ENCODE results near the gene DPH2. TPM values are rescaled to one million over a fixed set of nuclear protein-coding genes. Genes with fewer than 3 reads are reported as not detected.

Gene DPH2
- total RNA-seq, 4 donors from 2014 or later: 5.1 to 18.5 (median 12.3) TPM

- Histone ChIP-seq H3K27ac (no peak overlapping the region), H3K9me3 (no peaks in the 10 kb centered on the region), H3K36me3 (no peaks in the 10 kb centered on the region), H3K4me3 (no peak overlapping the region), H3K4me1 (no peaks in the 10 kb centered on the region), H3K27me3 (no peaks in the 10 kb centered on the region)
- TF ChIP-seq POLR2A (IDR thresholded peaks at IDR 0.05) (no peak), CTCF (IDR thresholded peaks at IDR 0.05) (no peak)
- intact Hi-C loops (cut with DNase I; ENCODE audit: low total_unique reads): no loop called here
- DNase-seq: no peak
Measured at GRCh38 chr1:43960798-43961197, 9.0 kb upstream of the DPH2 start.

GRCh38 chr1:43961692-43962091, 8.1 kb upstream of the DPH2 start:
- no peaks in the 10 kb centered on the region for H3K36me3 ChIP-seq

GRCh38 chr1:43962324-43962723, 7.5 kb upstream of the DPH2 start:
- Histone ChIP-seq H3K27ac (no peak overlapping the region), H3K27me3 (no peaks in the 10 kb centered on the region), H3K9me3 (no peaks in the 10 kb centered on the region), H3K36me3 (no peaks in the 10 kb centered on the region), H3K4me3 (no peak overlapping the region), H3K4me1 (no peaks in the 10 kb centered on the region)
- intact Hi-C loops (cut with DNase I; ENCODE audit: low total_unique reads): no loop called here
- DNase-seq: no peak
- TF ChIP-seq POLR2A (IDR thresholded peaks at IDR 0.05) (no peak), CTCF (IDR thresholded peaks at IDR 0.05) (no peak)

More at GRCh38 chr1:43961692-43962091, 8.1 kb upstream of the DPH2 start:
- no peak for DNase-seq
- Histone ChIP-seq H3K4me3 (no peak overlapping the region), H3K27me3 (no peaks in the 10 kb centered on the region), H3K9me3 (no peaks in the 10 kb centered on the region), H3K4me1 (no peaks in the 10 kb centered on the region), H3K27ac (no peak overlapping the region)
- TF ChIP-seq POLR2A (IDR thresholded peaks at IDR 0.05) (no peak), CTCF (IDR thresholded peaks at IDR 0.05) (no peak)
- intact Hi-C loops (cut with DNase I; ENCODE audit: low total_unique reads): no loop called here

- no peaks in the 10 kb centered on the region for H3K9me3 ChIP-seq
- no peak overlapping the region for H3K4me3 ChIP-seq
- no peak for DNase-seq
- H3K36me3 ChIP-seq: no peaks in the 10 kb centered on the region
- no peak overlapping the region for H3K27ac ChIP-seq
- intact Hi-C loops (cut with DNase I; ENCODE audit: low total_unique reads): no loop called here
- no peaks in the 10 kb centered on the region for H3K27me3 ChIP-seq
- TF ChIP-seq CTCF (IDR thresholded peaks at IDR 0.05) (no peak), POLR2A (IDR thresholded peaks at IDR 0.05) (no peak)
- H3K4me1 ChIP-seq: no peaks in the 10 kb centered on the region
Measured at GRCh38 chr1:43963006-43963405, 6.8 kb upstream of the DPH2 start.

GRCh38 chr1:43963890-43964289, 5.9 kb upstream of the DPH2 start:
- no peaks in the 10 kb centered on the region for H3K27me3 ChIP-seq
- H3K27ac ChIP-seq: no peak overlapping the region
- H3K4me1 ChIP-seq: no peaks in the 10 kb centered on the region
- H3K9me3 ChIP-seq: no peaks in the 10 kb centered on the region
- intact Hi-C loops (cut with DNase I; ENCODE audit: low total_unique reads): no loop called here
- TF ChIP-seq POLR2A (IDR thresholded peaks at IDR 0.05): no peak
- no peak for TF ChIP-seq CTCF (IDR thresholded peaks at IDR 0.05)
- no peak for DNase-seq
- no peak overlapping the region for H3K4me3 ChIP-seq
- H3K36me3 ChIP-seq: no peaks in the 10 kb centered on the region

All from uterus (tissue), 4 donors.